H1 (cell line): Measurements from ENCODE around the gene RSAD2. TPM values are rescaled to one million over a fixed set of nuclear protein-coding genes. Genes with fewer than 3 reads are reported as not detected.

Experiments used
- CTCF ChIA-PET: fragments of 300-600 bp; sonication (Branson Sonifier 250); formaldehyde crosslinking; loops from one replicate; lab custom pipeline; 2021; ENCODE audit not compliant: partially characterized antibody; lab: Charles Lee
- POLR2A ChIA-PET: fragments of 300-600 bp; sonication (Branson Sonifier 250); formaldehyde crosslinking; loops from one replicate; lab custom pipeline; 2021; ENCODE audit warnings: inconsistent platforms; ENCODE audit not compliant: partially characterized antibody; lab: Charles Lee
- DNase-seq, 2 experiments: peaks; one replicate each; pipeline versions ENCODE4 v3.0.0 to v3.0.0-alpha.2; 2010 to 2022; ENCODE audit warnings: low spot score in 2 of 2, low read depth in 1 of 2, mixed read lengths in 1 of 2
- FAIRE-seq: peaks from 2 replicates; lab custom pipeline; 2011; peaks lifted over from hg19 to GRCh38; lab: Jason Lieb, UNC
- H2AFZ ChIP-seq: 2 replicates; pipeline ENCODE4 v1.8.1; 2012; ENCODE audit warnings: low read length, inconsistent platforms
- H2AK5ac ChIP-seq: 2 replicates; pipeline ENCODE4 v1.6.1; 2013; ENCODE audit warnings: low read depth, low read length
- H2BK120ac ChIP-seq: replicated peaks from 2 replicates; pipeline ENCODE3; 2013; ENCODE audit warnings: low read depth, low read length, inconsistent platforms
- H2BK12ac ChIP-seq: 2 replicates; pipeline ENCODE4 v1.6.1; 2013; ENCODE audit warnings: low read depth, low read length
- H2BK15ac ChIP-seq: 2 replicates; pipeline ENCODE4 v1.6.1; 2013; ENCODE audit warnings: low read length
- H2BK20ac ChIP-seq: 2 replicates; pipeline ENCODE4 v1.6.1; 2013; ENCODE audit warnings: low read length
- H2BK5ac ChIP-seq: 2 replicates; pipeline ENCODE4 v1.6.1; 2013; ENCODE audit warnings: low read depth, low read length
- H3K14ac ChIP-seq: 2 replicates; pipeline ENCODE4 v1.6.1; 2013; ENCODE audit warnings: inconsistent platforms; ENCODE audit not compliant: insufficient read length
- H3K18ac ChIP-seq: 2 replicates; pipeline ENCODE4 v1.6.1; 2013; ENCODE audit warnings: low read length; ENCODE audit errors: extremely low read depth
- H3K23ac ChIP-seq: 2 replicates; pipeline ENCODE4 v1.6.1; 2013; ENCODE audit warnings: inconsistent platforms; ENCODE audit not compliant: insufficient read length
- H3K23me2 ChIP-seq: 2 replicates; pipeline ENCODE4 v1.6.1; 2013; ENCODE audit warnings: low read depth, low read length
- H3K27ac ChIP-seq: 2 replicates; pipeline ENCODE4 v1.6.1; 2011; ENCODE audit warnings: low read depth, low read length, inconsistent platforms
- H3K27me3 ChIP-seq, 4 experiments: replicated peaks in 1 of 4; 1 replicate in 1 of 4; 2 replicates in 3 of 4; pipeline versions ENCODE4 v1.6.1 to v1.8.1; 2011 to 2013; ENCODE audit warnings: low read length in 3 of 4, mild to moderate bottlenecking in 3 of 4, inconsistent platforms in 2 of 4, mixed read lengths in 2 of 4, moderate library complexity in 1 of 4; ENCODE audit not compliant: control insufficient read depth in 3 of 4, insufficient read depth in 3 of 4; ENCODE audit errors: extremely low read depth in 1 of 4
- H3K36me3 ChIP-seq, 4 experiments: 2 replicates each; pipeline versions ENCODE4 v1.6.1 to v1.8.1; 2011 to 2013; ENCODE audit warnings: mild to moderate bottlenecking in 4 of 4, low read length in 3 of 4, moderate library complexity in 2 of 4, control low read depth in 1 of 4, inconsistent platforms in 1 of 4; ENCODE audit not compliant: insufficient read depth in 4 of 4, control insufficient read depth in 2 of 4
- H3K4ac ChIP-seq: replicated peaks from 2 replicates; pipeline ENCODE3; 2013; ENCODE audit warnings: low read length, low read depth, mixed read lengths, inconsistent platforms; ENCODE audit not compliant: insufficient read length
- H3K4me1 ChIP-seq, 4 experiments: replicated peaks in 1 of 4; 1 replicate in 1 of 4; 2 replicates in 3 of 4; pipeline versions ENCODE4 v1.6.1 to v1.8.1; 2011 to 2013; ENCODE audit warnings: low read length in 3 of 4, inconsistent platforms in 2 of 4, mixed read lengths in 1 of 4; ENCODE audit not compliant: insufficient read depth in 4 of 4, control insufficient read depth in 3 of 4
- H3K4me2 ChIP-seq, 2 experiments: 2 replicates each; pipeline versions ENCODE4 v1.6.1 to v1.8.1; 2011 to 2013; ENCODE audit warnings: low read depth in 2 of 2, low read length in 2 of 2, control low read depth in 1 of 2, inconsistent platforms in 1 of 2, mild to moderate bottlenecking in 1 of 2; ENCODE audit not compliant: insufficient read depth in 1 of 2
- H3K4me3 ChIP-seq, 4 experiments: fragments of 200-600, 300-600 bp in 1 of 4; sonication (generic), shearing (Covaris generic), sonication (Bioruptor Twin) in 1 of 4; 2 replicates each; pipeline versions ENCODE4 v1.5.1 to v1.8.1; 2011 to 2016; ENCODE audit warnings: low read length in 4 of 4, low read depth in 3 of 4, control low read depth in 2 of 4, inconsistent platforms in 2 of 4, mild to moderate bottlenecking in 2 of 4, mixed read lengths in 1 of 4, moderate library complexity in 1 of 4; ENCODE audit not compliant: insufficient read depth in 2 of 4; ENCODE audit errors: extremely low read depth in 1 of 4
- H3K56ac ChIP-seq: replicated peaks from 2 replicates; pipeline ENCODE3; 2013; ENCODE audit warnings: low read depth, mild to moderate bottlenecking, mixed read lengths, low read length, inconsistent platforms; ENCODE audit not compliant: insufficient read length
- H3K79me1 ChIP-seq: 2 replicates; pipeline ENCODE4 v1.6.1; 2013; ENCODE audit warnings: low read depth, low read length, control low read depth
- H3K79me2 ChIP-seq, 2 experiments: 2 replicates each; pipeline versions ENCODE4 v1.6.1 to v1.8.1; 2012 to 2013; ENCODE audit warnings: low read length in 2 of 2, mild to moderate bottlenecking in 2 of 2, inconsistent platforms in 1 of 2; ENCODE audit not compliant: insufficient read depth in 2 of 2, control insufficient read depth in 1 of 2
- H3K9ac ChIP-seq, 4 experiments: replicated peaks in 1 of 4; 1 replicate in 1 of 4; 2 replicates in 3 of 4; pipeline versions ENCODE4 v1.6.1 to v1.8.1; 2011 to 2013; ENCODE audit warnings: low read depth in 3 of 4, low read length in 3 of 4, control low read depth in 2 of 4, mild to moderate bottlenecking in 2 of 4, moderate library complexity in 2 of 4, inconsistent platforms in 1 of 4; ENCODE audit errors: extremely low read depth in 1 of 4
- H3K9me3 ChIP-seq, 2 experiments: 2 replicates each; pipeline versions ENCODE4 v1.6.1 to v1.8.1; 2012 to 2013; ENCODE audit warnings: mild to moderate bottlenecking in 2 of 2, moderate library complexity in 2 of 2, control low read depth in 1 of 2, inconsistent platforms in 1 of 2, low read depth in 1 of 2, low read length in 1 of 2, mixed read lengths in 1 of 2; ENCODE audit not compliant: insufficient read depth in 2 of 2
- H4K20me1 ChIP-seq, 2 experiments: replicated peaks in 1 of 2; 2 replicates each; pipeline versions ENCODE3 to v1.8.1; 2011 to 2013; ENCODE audit warnings: inconsistent platforms in 2 of 2, low read length in 2 of 2, mild to moderate bottlenecking in 1 of 2; ENCODE audit not compliant: insufficient read depth in 2 of 2, control insufficient read depth in 1 of 2
- H4K5ac ChIP-seq: 2 replicates; pipeline ENCODE4 v1.6.1; 2013; ENCODE audit warnings: low read length, low read depth, mixed read lengths, inconsistent platforms; ENCODE audit not compliant: insufficient read length
- H4K8ac ChIP-seq: 2 replicates; pipeline ENCODE4 v1.8.0; 2013; ENCODE audit warnings: mild to moderate bottlenecking, moderate library complexity, low read length, inconsistent platforms; ENCODE audit not compliant: insufficient read depth; ENCODE audit errors: extremely low read depth
- H4K91ac ChIP-seq: replicated peaks from 2 replicates; pipeline ENCODE3; 2013; ENCODE audit warnings: low read length, mixed read lengths, inconsistent platforms; ENCODE audit not compliant: insufficient read length
- BRCA1 ChIP-seq: IDR thresholded peaks from 2 replicates; pipeline ENCODE4 v1.6.1; 2012; ENCODE audit warnings: low read depth, low read length, improper control_type of control experiment
- CTBP2 ChIP-seq: IDR thresholded peaks from 2 replicates; pipeline ENCODE4 v1.7.0; 2011; ENCODE audit warnings: borderline replicate concordance, mild to moderate bottlenecking, moderate library complexity, mixed read lengths, low read length; ENCODE audit not compliant: insufficient read depth, insufficient read length
- GABPA ChIP-seq: IDR thresholded peaks from 2 replicates; pipeline ENCODE4 v1.6.1; 2011; ENCODE audit warnings: mild to moderate bottlenecking, low read length, moderate library complexity, borderline replicate concordance; ENCODE audit not compliant: insufficient read depth
- KDM5A ChIP-seq: fragments of 200-600 bp; IDR thresholded peaks from 2 replicates; pipeline ENCODE4 v1.7.1; 2012; ENCODE audit warnings: mild to moderate bottlenecking, low read length, inconsistent platforms, mixed read lengths
- RNF2 ChIP-seq: fragments of 200-900, 300-1000 bp; sonication (generic); IDR thresholded peaks from 2 replicates; pipeline ENCODE4 v1.7.1; 2016; ENCODE audit warnings: borderline replicate concordance, low read depth, mild to moderate bottlenecking, antibody characterized with exemption, low read length; ENCODE audit not compliant: poor library complexity, severe bottlenecking; ENCODE audit errors: missing control alignments
- SRF ChIP-seq: IDR thresholded peaks from 2 replicates; pipeline ENCODE4 v1.6.1; 2011; ENCODE audit warnings: mild to moderate bottlenecking, low read depth, low read length, moderate library complexity
- TAF1 ChIP-seq: IDR thresholded peaks from 2 replicates; pipeline ENCODE4 v1.6.1; 2011; ENCODE audit warnings: mild to moderate bottlenecking, low read depth, low read length
- TEAD4 ChIP-seq: IDR thresholded peaks from 2 replicates; pipeline ENCODE4 v1.6.1; 2012; ENCODE audit warnings: low read depth, low read length, inconsistent platforms, mixed read lengths
- YY1 ChIP-seq: IDR thresholded peaks from 2 replicates; pipeline ENCODE4 v1.6.1; 2011; ENCODE audit warnings: low read depth, mild to moderate bottlenecking, low read length
- ZNF274 ChIP-seq: IDR thresholded peaks from 2 replicates; pipeline ENCODE4 v1.7.0; 2012; ENCODE audit warnings: low read length, borderline replicate concordance; ENCODE audit errors: extremely low read depth
- WGBS, 2 experiments: shearing (Covaris generic) in 1 of 2; methylation state at CpG; one replicate each; pipeline versions ENCODE4 v1.1.6 to v1.1.7; 2013 to 2015; ENCODE audit warnings: low lambda C conversion rate in 2 of 2, mixed read lengths in 2 of 2, inconsistent platforms in 1 of 2, low coverage in 1 of 2, missing lambda C conversion rate in 1 of 2; ENCODE audit not compliant: insufficient replicate concordance in 2 of 2, insufficient coverage in 1 of 2, insufficient read length in 1 of 2; ENCODE audit errors: extremely low coverage in 1 of 2, missing lambda C conversion rate in 1 of 2; 5-methylcytosine and 5-hydroxymethylcytosine counted together
- polyA plus RNA-seq, 7 experiments: library from polyadenylated mRNA; depleted of rRNA in 3 of 7; stranded (reverse) in 5 of 7; unstranded in 2 of 7; fragments of >200 nt in 5 of 7; fragments of 200-250 nt in 2 of 7; gene quantifications; 1 replicate in 5 of 7; 2 replicates in 1 of 7; 4 replicates in 1 of 7; pipeline versions ENCODE4 v1.2.1 to v1.2.3, GENCODE V29; 2011 to 2013; ENCODE audit warnings: missing spikeins in 2 of 7, mixed read lengths in 2 of 7
- total RNA-seq: library from RNA; stranded (reverse); fragmentation: NEBNext Ultra II Directional; extraction: Animal tissue kit (Norgen Biotek cat#: 25700); gene quantifications from 2 replicates; pipeline ENCODE4 v1.2.1, GENCODE V29; 2021
- TF ChIP-seq, protein P1 (sequence below), 3 experiments: IDR thresholded peaks; 1 replicate in 2 of 3; 2 replicates in 1 of 3; pipeline versions ENCODE4 v1.5.1 to v1.6.1; 2011; ENCODE audit warnings: low read length in 3 of 3, mild to moderate bottlenecking in 3 of 3, inconsistent platforms in 2 of 3, low read depth in 1 of 3, moderate library complexity in 1 of 3; ENCODE audit not compliant: insufficient read depth in 1 of 3; ENCODE audit errors: control extremely low read depth in 1 of 3

Gene RSAD2
- total and polyA plus RNA-seq, 2 of the 8 experiments (the other 6 are each of a cell fraction or from before 2014, with no cell fraction given): not detected

DNA sequence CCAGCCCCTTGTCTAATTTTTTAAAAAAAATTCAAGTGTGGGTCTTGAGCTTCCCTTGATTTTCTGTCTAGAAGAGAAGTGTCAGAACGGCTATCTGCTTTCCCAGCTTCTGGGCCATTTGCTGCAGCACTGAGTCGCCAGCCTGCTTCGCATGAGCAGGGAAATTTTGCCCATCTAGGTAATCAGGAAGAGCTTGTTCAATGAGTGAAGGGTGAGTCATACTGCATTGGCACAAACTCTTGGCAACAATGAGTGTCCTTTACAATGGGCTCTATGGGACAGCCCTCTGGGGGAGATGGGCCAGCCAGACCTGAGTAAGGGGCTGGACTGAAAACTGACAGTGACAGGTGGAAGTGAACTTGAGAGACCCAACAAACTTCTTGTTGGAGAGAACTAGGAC, 37.3 kb downstream of the RSAD2 start:
- H3K23ac ChIP-seq: no peak overlapping the region
- no peak overlapping the region for H3K4ac ChIP-seq
- H3K4me1 ChIP-seq: peaks cover 3 to 13% (median 7%) of the 10 kb centered on the region in 4 experiments
- no peak overlapping the region for H3K56ac ChIP-seq
- 83% methylated on average over 3 of the region's 3 CpGs; no CpG with 5 or more reads in 1 of the 2 experiments for WGBS, 2 experiments
- H3K4me3 ChIP-seq: no peak overlapping the region
- 0 out of 2 replicates have a peak overlapping the region, but pooled peaks have one; percentile 32 for H2BK20ac ChIP-seq
- no peaks in the 10 kb centered on the region for H3K79me1 ChIP-seq
- no peak for FAIRE-seq
- no peak overlapping the region for H3K9ac ChIP-seq
- no peak overlapping the region for H2AFZ ChIP-seq
- no peak overlapping the region for H2AK5ac ChIP-seq
- POLR2A ChIA-PET: interaction anchor here (0.6 kb wide), 1 partner anchor 9 kb away, joined by 3 read pairs; no protein-coding TSS in a partner anchor
- peaks cover 0 to under 1% of the 10 kb centered on the region in 2 experiments; a peak in 1 of 4 replicates for H3K79me2 ChIP-seq
- no peaks in the 10 kb centered on the region for H3K36me3 ChIP-seq
- peak overlapping the region in 1 of 2 experiments; percentile 24; a peak in 1 of 4 replicates for H3K4me2 ChIP-seq
- H3K23me2 ChIP-seq: peaks cover 8% of the 10 kb centered on the region
- CTCF ChIA-PET: interaction anchor here (0.6 to 11.8 kb wide), 5 partner anchors 12 to 129 kb away, joined by 3 to 94 read pairs (median 11); no protein-coding TSS in a partner anchor
- no peak for DNase-seq
- no peak overlapping the region for H4K8ac ChIP-seq
- H4K91ac ChIP-seq: peak overlapping the region; percentile 0
- H2BK5ac ChIP-seq: no peak overlapping the region
- no peak overlapping the region for H3K18ac ChIP-seq
- H3K27ac ChIP-seq: no peak overlapping the region
- H2BK120ac ChIP-seq: peak overlapping the region; percentile 60
- H2BK12ac ChIP-seq: no peak overlapping the region
- H4K5ac ChIP-seq: no peak overlapping the region
- H3K27me3 ChIP-seq: peaks cover 0 to 12% (median under 1%) of the 10 kb centered on the region in 4 experiments; a peak in 2 of 7 replicates
- H3K14ac ChIP-seq: no peak overlapping the region
- H3K9me3 ChIP-seq: no peaks in the 10 kb centered on the region
- H4K20me1 ChIP-seq: peaks cover 0 to 2% of the 10 kb centered on the region in 2 experiments
- no peak overlapping the region for H2BK15ac ChIP-seq
- TF ChIP-seq, protein P1, sequence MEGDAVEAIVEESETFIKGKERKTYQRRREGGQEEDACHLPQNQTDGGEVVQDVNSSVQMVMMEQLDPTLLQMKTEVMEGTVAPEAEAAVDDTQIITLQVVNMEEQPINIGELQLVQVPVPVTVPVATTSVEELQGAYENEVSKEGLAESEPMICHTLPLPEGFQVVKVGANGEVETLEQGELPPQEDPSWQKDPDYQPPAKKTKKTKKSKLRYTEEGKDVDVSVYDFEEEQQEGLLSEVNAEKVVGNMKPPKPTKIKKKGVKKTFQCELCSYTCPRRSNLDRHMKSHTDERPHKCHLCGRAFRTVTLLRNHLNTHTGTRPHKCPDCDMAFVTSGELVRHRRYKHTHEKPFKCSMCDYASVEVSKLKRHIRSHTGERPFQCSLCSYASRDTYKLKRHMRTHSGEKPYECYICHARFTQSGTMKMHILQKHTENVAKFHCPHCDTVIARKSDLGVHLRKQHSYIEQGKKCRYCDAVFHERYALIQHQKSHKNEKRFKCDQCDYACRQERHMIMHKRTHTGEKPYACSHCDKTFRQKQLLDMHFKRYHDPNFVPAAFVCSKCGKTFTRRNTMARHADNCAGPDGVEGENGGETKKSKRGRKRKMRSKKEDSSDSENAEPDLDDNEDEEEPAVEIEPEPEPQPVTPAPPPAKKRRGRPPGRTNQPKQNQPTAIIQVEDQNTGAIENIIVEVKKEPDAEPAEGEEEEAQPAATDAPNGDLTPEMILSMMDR (IDR thresholded peaks at IDR 0.05; ENCODE audit: control extremely low read depth in 1 of 3, insufficient read depth in 1 of 3, low read depth in 1 of 3, low read length in 3 of 3): no peak
- TF ChIP-seq TAF1 (no peak), RNF2 (no peak), ZNF274 (no peak), TEAD4 (no peak), SRF (no peak), BRCA1 (no peak), GABPA (no peak), KDM5A (no peak), CTBP2 (no peak), YY1 (no peak)
